A673 (cell line): ENCODE measurements around the gene C8A. TPM values are rescaled to one million over a fixed set of nuclear protein-coding genes. Genes with fewer than 3 reads are reported as not detected.

Experiments used
- BruUV-seq: library from RNA; stranded (reverse); fragments of 400-500 nt; replicated peaks from 2 replicates; lab custom pipeline; 2021; lab: Mats Ljungman, UMichigan
- CTCF ChIA-PET: fragments of 300-600 bp; sonication (Branson Sonifier 250); formaldehyde crosslinking; loops from one replicate; lab custom pipeline; 2022; ENCODE audit warnings: antibody characterized with exemption; lab: Charles Lee
- POLR2A ChIA-PET: fragments of 300-600 bp; sonication (Branson Sonifier 250); formaldehyde crosslinking; loops from one replicate; lab custom pipeline; 2022; ENCODE audit warnings: antibody characterized with exemption; ENCODE audit not compliant: low non-redundant PET; lab: Charles Lee
- DNase-seq: peaks from one replicate; pipeline ENCODE4 v3.0.0-alpha.2; 2015; ENCODE audit warnings: low spot score
- H3K27ac ChIP-seq: fragments of 200-600 bp; sonication (generic); 2 replicates; pipeline ENCODE4 v1.5.1; 2016; ENCODE audit warnings: mixed run types, low read depth, mild to moderate bottlenecking, mixed read lengths, antibody characterized with exemption, low read length; ENCODE audit not compliant: poor library complexity, severe bottlenecking
- H3K27me3 ChIP-seq: fragments of 200-600 bp; sonication (generic); replicated peaks from 2 replicates; pipeline ENCODE4 v1.6.1; 2017; ENCODE audit warnings: mixed run types, low read depth, mild to moderate bottlenecking, mixed read lengths, antibody characterized with exemption, low read length; ENCODE audit not compliant: insufficient read depth, poor library complexity
- H3K36me3 ChIP-seq: fragments of 200-600 bp; sonication (generic); 2 replicates; pipeline ENCODE4 v1.6.1; 2016; ENCODE audit warnings: mixed run types, mild to moderate bottlenecking, mixed read lengths, antibody characterized with exemption, low read length; ENCODE audit not compliant: insufficient read depth, poor library complexity, severe bottlenecking
- H3K4me1 ChIP-seq: fragments of 200-600 bp; sonication (generic); 2 replicates; pipeline ENCODE4 v1.6.1; 2017; ENCODE audit warnings: mixed run types, mild to moderate bottlenecking, mixed read lengths, antibody characterized with exemption, low read length; ENCODE audit not compliant: insufficient read depth, poor library complexity, severe bottlenecking
- H3K4me3 ChIP-seq: fragments of 200-600 bp; sonication (generic); 2 replicates; pipeline ENCODE4 v1.5.1; 2016; ENCODE audit warnings: low read depth, mixed run types, mild to moderate bottlenecking, mixed read lengths, low read length; ENCODE audit not compliant: poor library complexity, severe bottlenecking
- H3K9me3 ChIP-seq: fragments of 200-600 bp; sonication (generic); 2 replicates; pipeline ENCODE4 v1.6.1; 2016; ENCODE audit warnings: mixed run types, low read depth, mild to moderate bottlenecking, mixed read lengths, antibody characterized with exemption, low read length; ENCODE audit not compliant: poor library complexity, severe bottlenecking
- EZH2 ChIP-seq: fragments of 200-600 bp; sonication (generic); IDR thresholded peaks from 2 replicates; pipeline ENCODE4 v1.6.1; 2017; ENCODE audit warnings: borderline replicate concordance, low read depth, mild to moderate bottlenecking, mixed read lengths, antibody characterized with exemption, low read length; ENCODE audit not compliant: poor library complexity, severe bottlenecking
- intact Hi-C: fragments of 100-400 bp; cut with micrococcal nuclease; formaldehyde crosslinking; loops from one replicate; pipeline ENCODE4 v1.10.0; 2022; ENCODE audit not compliant: unreplicated experiment
- total RNA-seq: library from RNA; stranded (reverse); gene quantifications from 2 replicates; pipeline ENCODE4 v1.2.3, GENCODE V29; 2021
- TF ChIP-seq, protein P1 (sequence below): fragments of 300-800, 200-600 bp; sonication (generic); conservative IDR thresholded peaks from 2 replicates; pipeline ENCODE4 v1.5.1; 2017; ENCODE audit warnings: low read depth, mild to moderate bottlenecking, antibody characterized with exemption, low read length, moderate library complexity, mixed read lengths

C8A gene
- total RNA-seq, 1 experiment from 2014 or later: not detected

DNA sequence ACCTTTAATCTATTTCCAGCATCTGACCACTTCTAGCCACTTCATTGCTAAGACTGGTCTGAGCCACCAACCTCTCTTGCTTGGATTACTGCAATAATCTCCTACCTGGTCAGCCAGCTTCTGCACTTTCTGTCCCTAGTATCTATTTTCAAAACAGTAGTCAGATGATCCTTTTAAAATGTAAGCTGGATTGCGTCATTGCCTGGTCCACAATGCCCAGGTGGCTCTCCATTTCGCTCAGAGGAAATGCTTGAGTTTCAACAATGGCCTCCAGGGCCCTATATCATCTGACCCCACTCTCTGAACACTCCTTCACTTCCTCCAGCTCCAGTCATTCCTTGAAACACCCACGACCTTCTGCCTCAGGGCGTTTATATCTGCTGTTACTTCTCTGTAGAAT lies 37.7 kb upstream of the C8A start:
- Histone ChIP-seq H3K27ac (no peak overlapping the region), H3K4me3 (no peak overlapping the region), H3K36me3 (no peaks in the 10 kb centered on the region), H3K27me3 (peaks cover 6% of the 10 kb centered on the region), H3K4me1 (no peaks in the 10 kb centered on the region), H3K9me3 (no peaks in the 10 kb centered on the region)
- POLR2A ChIA-PET: no interaction called here
- DNase-seq: no peak
- intact Hi-C loops: no loop called here
- no TSS peak for BruUV-seq
- TF ChIP-seq, protein P1, sequence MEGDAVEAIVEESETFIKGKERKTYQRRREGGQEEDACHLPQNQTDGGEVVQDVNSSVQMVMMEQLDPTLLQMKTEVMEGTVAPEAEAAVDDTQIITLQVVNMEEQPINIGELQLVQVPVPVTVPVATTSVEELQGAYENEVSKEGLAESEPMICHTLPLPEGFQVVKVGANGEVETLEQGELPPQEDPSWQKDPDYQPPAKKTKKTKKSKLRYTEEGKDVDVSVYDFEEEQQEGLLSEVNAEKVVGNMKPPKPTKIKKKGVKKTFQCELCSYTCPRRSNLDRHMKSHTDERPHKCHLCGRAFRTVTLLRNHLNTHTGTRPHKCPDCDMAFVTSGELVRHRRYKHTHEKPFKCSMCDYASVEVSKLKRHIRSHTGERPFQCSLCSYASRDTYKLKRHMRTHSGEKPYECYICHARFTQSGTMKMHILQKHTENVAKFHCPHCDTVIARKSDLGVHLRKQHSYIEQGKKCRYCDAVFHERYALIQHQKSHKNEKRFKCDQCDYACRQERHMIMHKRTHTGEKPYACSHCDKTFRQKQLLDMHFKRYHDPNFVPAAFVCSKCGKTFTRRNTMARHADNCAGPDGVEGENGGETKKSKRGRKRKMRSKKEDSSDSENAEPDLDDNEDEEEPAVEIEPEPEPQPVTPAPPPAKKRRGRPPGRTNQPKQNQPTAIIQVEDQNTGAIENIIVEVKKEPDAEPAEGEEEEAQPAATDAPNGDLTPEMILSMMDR: no peak
- no peak for TF ChIP-seq EZH2
- CTCF ChIA-PET: interaction anchor here (0.6 to 0.9 kb wide), 2 partner anchors 14 to 104 kb away, joined by 3 to 4 read pairs; no protein-coding TSS in a partner anchor

DNA sequence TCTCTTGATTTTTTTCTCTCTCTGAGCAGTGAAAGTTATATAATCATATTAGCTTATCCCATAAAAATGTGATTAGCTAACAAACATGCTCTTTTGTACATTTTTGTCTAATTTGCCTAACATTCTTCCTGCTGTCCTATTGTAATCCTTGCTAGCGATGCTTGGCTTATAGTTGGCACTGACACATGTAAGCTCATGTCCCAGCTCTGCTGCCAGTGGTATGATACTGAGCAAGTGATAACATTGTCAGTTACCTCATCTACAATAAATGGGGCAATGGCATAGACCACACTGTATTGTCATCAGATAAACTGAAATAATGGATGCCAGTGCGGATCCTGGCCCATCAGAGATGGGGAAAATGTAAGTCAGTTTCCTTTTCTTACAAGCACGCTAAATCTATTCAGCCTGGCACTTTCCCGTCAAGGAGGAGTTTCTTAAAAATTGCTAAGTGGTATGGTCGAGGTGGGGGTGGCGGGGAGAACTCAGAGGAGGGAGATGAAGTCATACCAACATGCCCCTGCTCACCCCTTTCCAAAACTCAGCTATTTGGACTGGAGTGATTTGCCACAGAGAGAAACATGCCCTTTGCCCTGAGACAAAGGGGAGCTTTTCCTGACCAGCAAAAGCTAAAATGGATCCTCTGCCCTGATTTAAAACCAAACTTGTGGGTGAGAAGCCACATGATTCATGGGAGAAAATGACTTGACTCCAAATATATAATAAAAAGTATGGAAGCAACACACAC lies 36.7 kb upstream of the C8A start:
- TF ChIP-seq, protein P1: no peak
- TF ChIP-seq EZH2: no peak
- BruUV-seq: no TSS peak
- DNase-seq: no peak
- ChIA-PET CTCF (no interaction called here), POLR2A (no interaction called here)
- H3K36me3 ChIP-seq: no peaks in the 10 kb centered on the region
- no peaks in the 10 kb centered on the region for H3K9me3 ChIP-seq
- H3K27me3 ChIP-seq: no peaks in the 10 kb centered on the region
- H3K27ac ChIP-seq: no peak overlapping the region
- intact Hi-C loops: no loop called here
- no peaks in the 10 kb centered on the region for H3K4me1 ChIP-seq
- H3K4me3 ChIP-seq: no peak overlapping the region

DNA sequence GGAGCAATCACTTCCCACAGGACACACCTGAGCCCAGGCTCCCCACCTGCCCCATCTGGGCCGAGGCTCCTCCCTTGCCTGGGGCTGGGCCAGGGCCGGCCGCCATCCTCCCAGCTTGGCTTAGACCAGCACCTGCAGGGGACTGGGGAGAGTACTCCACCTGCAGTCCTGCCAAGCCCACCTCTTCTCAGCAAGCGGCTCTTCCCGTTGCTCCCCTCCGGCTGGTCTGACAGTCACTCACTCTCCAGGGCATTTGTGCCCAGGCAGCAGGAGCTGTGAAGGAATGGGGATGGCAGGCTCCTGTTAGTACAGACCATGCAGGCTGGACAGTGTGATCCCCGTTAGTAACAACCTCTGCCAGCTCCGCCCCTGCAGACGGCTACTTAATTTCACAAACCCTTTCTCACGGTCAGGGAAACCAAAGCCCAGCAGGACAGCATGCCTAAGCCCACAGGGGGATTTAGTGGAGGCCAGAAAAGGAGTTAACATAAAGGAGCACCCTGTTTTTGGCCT lies 35.2 kb upstream of the C8A start, which contains the start of gene FYB2:
FYB2 (minus strand) TSS at position 18 of the 513 bp plus-strand sequence. CDS start 114 bp downstream, outside the sequence.
- H3K9me3 ChIP-seq: no peaks in the 10 kb centered on the region
- POLR2A ChIA-PET: no interaction called here
- CTCF ChIA-PET: no interaction called here
- BruUV-seq: no TSS peak
- no peak for DNase-seq
- no peaks in the 10 kb centered on the region for H3K4me1 ChIP-seq
- H3K36me3 ChIP-seq: no peaks in the 10 kb centered on the region
- no peak within 1 kb of the TSS for H3K4me3 ChIP-seq
- TF ChIP-seq, protein P1: no peak
- no peak for TF ChIP-seq EZH2
- intact Hi-C loops: no loop called here
- H3K27ac ChIP-seq: no peak within 1 kb of the TSS
- H3K27me3 ChIP-seq: no peaks in the 10 kb centered on the region
